Measurements from ENCODE around the gene TMEM117. TPM values are rescaled to one million over a fixed set of nuclear protein-coding genes. Genes with fewer than 3 reads are reported as not detected.
A peak's percentile ranks its signal among the peaks of the same experiment; 100 is the strongest.

TMEM117 gene
- total and polyA plus RNA-seq, 2 donors (not counting 1 experiment from before 2014, with no cell fraction given): 2.0 to 10.4 TPM

DNA sequence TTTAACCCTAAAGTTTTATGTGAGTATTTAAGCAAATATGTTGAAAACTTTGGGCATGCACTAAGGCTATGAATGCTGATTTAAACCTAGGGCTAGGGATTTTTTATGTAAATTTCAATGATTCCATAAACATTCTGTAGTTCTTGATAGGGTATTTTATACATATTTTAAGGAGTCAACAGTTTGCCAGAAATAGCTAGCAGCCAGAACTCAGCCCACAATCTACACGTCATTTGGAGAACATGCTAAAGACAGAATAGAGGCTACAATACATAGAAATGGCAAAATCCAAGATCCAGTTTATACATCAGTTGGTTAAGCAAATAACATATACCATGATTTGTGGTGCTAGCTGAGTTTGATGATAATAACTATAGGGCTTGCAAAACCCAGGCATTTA is 184.7 kb downstream of the TMEM117 start:
- Mint-ChIP-seq H3K4me3 (no peak overlapping the region), H3K27me3 (no peaks in the 10 kb centered on the region), H3K27ac (no peak overlapping the region), H3K9me3 (ENCODE audit: insufficient read depth) (peaks cover 3% of the 10 kb centered on the region), H3K4me1 (peaks cover 13% of the 10 kb centered on the region)
- no peaks in the 10 kb centered on the region for H3K27me3 ChIP-seq (replicated peaks in 1 of 4; ENCODE audit: control extremely low read depth in 1 of 4, control insufficient read depth in 3 of 4, insufficient read depth in 4 of 4, low read length in 3 of 4)
- H3K79me2 ChIP-seq (ENCODE audit: control insufficient read depth, insufficient read depth, low read length): no peaks in the 10 kb centered on the region
- no peak for TF ChIP-seq EZH2 (IDR thresholded peaks at IDR 0.05; ENCODE audit: borderline replicate concordance, insufficient read depth, low read depth, low read length, poor library complexity, severe bottlenecking)
- TF ChIP-seq, protein P1, sequence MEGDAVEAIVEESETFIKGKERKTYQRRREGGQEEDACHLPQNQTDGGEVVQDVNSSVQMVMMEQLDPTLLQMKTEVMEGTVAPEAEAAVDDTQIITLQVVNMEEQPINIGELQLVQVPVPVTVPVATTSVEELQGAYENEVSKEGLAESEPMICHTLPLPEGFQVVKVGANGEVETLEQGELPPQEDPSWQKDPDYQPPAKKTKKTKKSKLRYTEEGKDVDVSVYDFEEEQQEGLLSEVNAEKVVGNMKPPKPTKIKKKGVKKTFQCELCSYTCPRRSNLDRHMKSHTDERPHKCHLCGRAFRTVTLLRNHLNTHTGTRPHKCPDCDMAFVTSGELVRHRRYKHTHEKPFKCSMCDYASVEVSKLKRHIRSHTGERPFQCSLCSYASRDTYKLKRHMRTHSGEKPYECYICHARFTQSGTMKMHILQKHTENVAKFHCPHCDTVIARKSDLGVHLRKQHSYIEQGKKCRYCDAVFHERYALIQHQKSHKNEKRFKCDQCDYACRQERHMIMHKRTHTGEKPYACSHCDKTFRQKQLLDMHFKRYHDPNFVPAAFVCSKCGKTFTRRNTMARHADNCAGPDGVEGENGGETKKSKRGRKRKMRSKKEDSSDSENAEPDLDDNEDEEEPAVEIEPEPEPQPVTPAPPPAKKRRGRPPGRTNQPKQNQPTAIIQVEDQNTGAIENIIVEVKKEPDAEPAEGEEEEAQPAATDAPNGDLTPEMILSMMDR (IDR thresholded peaks at IDR 0.05): no peak
- no peak overlapping the region for H3K4me3 ChIP-seq (ENCODE audit: control extremely low read depth in 1 of 5, extremely low read depth in 1 of 5, insufficient read depth in 1 of 5, low read depth in 2 of 5, low read length in 4 of 5)
- no peak overlapping the region for H2AFZ ChIP-seq (ENCODE audit: insufficient read depth, low read depth, low read length, poor library complexity, severe bottlenecking)
- H4K20me1 ChIP-seq (ENCODE audit: control insufficient read depth, insufficient read depth, low read length, poor library complexity, severe bottlenecking): no peaks in the 10 kb centered on the region
- no CpG with 5 or more reads among the region's 1 CpG for WGBS (ENCODE audit: insufficient coverage)
- H3K4me2 ChIP-seq (replicated peaks; ENCODE audit: low read depth, low read length, poor library complexity, severe bottlenecking): no peak overlapping the region
- DNase-seq: no peak
- CTCF ChIA-PET: no interaction called here
- no peak overlapping the region for H3K27ac ChIP-seq (ENCODE audit: low read length in 2 of 2)
- intact Hi-C loops (cut with micrococcal nuclease): no loop called here
- H3K36me3 ChIP-seq (replicated peaks in 1 of 2; ENCODE audit: control extremely low read depth in 1 of 2, control insufficient read depth in 1 of 2, extremely low read depth in 1 of 2, insufficient read depth in 2 of 2, low read length in 1 of 2): no peaks in the 10 kb centered on the region
- H3K9me3 ChIP-seq (ENCODE audit: control extremely low read depth in 1 of 3, control insufficient read depth in 2 of 3, insufficient read depth in 1 of 3, low read length in 2 of 3): peaks cover 0 to 4% (median 0%) of the 10 kb centered on the region in 3 donors
- POLR2A ChIA-PET: no interaction called here
- no peak for ATAC-seq (ENCODE audit: low read depth)
- H3K4me1 ChIP-seq (ENCODE audit: control insufficient read depth in 2 of 2, insufficient read depth in 2 of 2, low read length in 2 of 2): peaks cover 0 to 4% of the 10 kb centered on the region in 2 donors
- no peak overlapping the region for H3K9ac ChIP-seq (ENCODE audit: low read length)

GRCh38 chr12:44021471-44021971 is 185.6 kb downstream of the TMEM117 start:
- H3K27ac ChIP-seq (ENCODE audit: low read length in 2 of 2): peak overlapping the region in 1 of 2 donors; percentile 19
- no peak for ATAC-seq (ENCODE audit: low read depth)
- POLR2A ChIA-PET: no interaction called here
- no peaks in the 10 kb centered on the region for H3K79me2 ChIP-seq (ENCODE audit: control insufficient read depth, insufficient read depth, low read length)
- H3K27me3 Mint-ChIP-seq: no peaks in the 10 kb centered on the region
- H3K4me3 Mint-ChIP-seq: peak overlapping the region; percentile 20
- H3K9me3 ChIP-seq (ENCODE audit: control extremely low read depth in 1 of 3, control insufficient read depth in 2 of 3, insufficient read depth in 1 of 3, low read length in 2 of 3): peaks cover 0 to 4% (median 0%) of the 10 kb centered on the region in 3 donors
- no peak overlapping the region for H3K4me3 ChIP-seq (ENCODE audit: control extremely low read depth in 1 of 5, extremely low read depth in 1 of 5, insufficient read depth in 1 of 5, low read depth in 2 of 5, low read length in 4 of 5)
- no CpG with 5 or more reads among the region's 1 CpG for WGBS (ENCODE audit: insufficient coverage)
- H3K36me3 ChIP-seq (replicated peaks in 1 of 2; ENCODE audit: control extremely low read depth in 1 of 2, control insufficient read depth in 1 of 2, extremely low read depth in 1 of 2, insufficient read depth in 2 of 2, low read length in 1 of 2): no peaks in the 10 kb centered on the region
- H3K27me3 ChIP-seq (replicated peaks in 1 of 4; ENCODE audit: control extremely low read depth in 1 of 4, control insufficient read depth in 3 of 4, insufficient read depth in 4 of 4, low read length in 3 of 4): no peaks in the 10 kb centered on the region
- H2AFZ ChIP-seq (ENCODE audit: insufficient read depth, low read depth, low read length, poor library complexity, severe bottlenecking): no peak overlapping the region
- H3K4me1 Mint-ChIP-seq: peaks cover 13% of the 10 kb centered on the region
- no peak for DNase-seq
- peaks cover 0 to 4% of the 10 kb centered on the region in 2 donors for H3K4me1 ChIP-seq (ENCODE audit: control insufficient read depth in 2 of 2, insufficient read depth in 2 of 2, low read length in 2 of 2)
- H3K4me2 ChIP-seq (replicated peaks; ENCODE audit: low read depth, low read length, poor library complexity, severe bottlenecking): no peak overlapping the region
- H3K9ac ChIP-seq (ENCODE audit: low read length): no peak overlapping the region
- CTCF ChIA-PET: no interaction called here
- TF ChIP-seq, protein P1 (IDR thresholded peaks at IDR 0.05): no peak
- TF ChIP-seq EZH2 (IDR thresholded peaks at IDR 0.05; ENCODE audit: borderline replicate concordance, insufficient read depth, low read depth, low read length, poor library complexity, severe bottlenecking): no peak
- no peaks in the 10 kb centered on the region for H4K20me1 ChIP-seq (ENCODE audit: control insufficient read depth, insufficient read depth, low read length, poor library complexity, severe bottlenecking)
- intact Hi-C loops (cut with micrococcal nuclease): no loop called here
- peaks cover 3% of the 10 kb centered on the region for H3K9me3 Mint-ChIP-seq (ENCODE audit: insufficient read depth)
- no peak overlapping the region for H3K27ac Mint-ChIP-seq

Measured in B cell (primary cell).